ENCODE results near the gene WNT8A. TPM values are rescaled to one million over a fixed set of nuclear protein-coding genes. Genes with fewer than 3 reads are reported as not detected.
A peak's percentile ranks its signal among the peaks of the same experiment; 100 is the strongest.

WNT8A gene
- total and polyA plus RNA-seq, 2 donors from 2014 or later = not detected

DNA sequence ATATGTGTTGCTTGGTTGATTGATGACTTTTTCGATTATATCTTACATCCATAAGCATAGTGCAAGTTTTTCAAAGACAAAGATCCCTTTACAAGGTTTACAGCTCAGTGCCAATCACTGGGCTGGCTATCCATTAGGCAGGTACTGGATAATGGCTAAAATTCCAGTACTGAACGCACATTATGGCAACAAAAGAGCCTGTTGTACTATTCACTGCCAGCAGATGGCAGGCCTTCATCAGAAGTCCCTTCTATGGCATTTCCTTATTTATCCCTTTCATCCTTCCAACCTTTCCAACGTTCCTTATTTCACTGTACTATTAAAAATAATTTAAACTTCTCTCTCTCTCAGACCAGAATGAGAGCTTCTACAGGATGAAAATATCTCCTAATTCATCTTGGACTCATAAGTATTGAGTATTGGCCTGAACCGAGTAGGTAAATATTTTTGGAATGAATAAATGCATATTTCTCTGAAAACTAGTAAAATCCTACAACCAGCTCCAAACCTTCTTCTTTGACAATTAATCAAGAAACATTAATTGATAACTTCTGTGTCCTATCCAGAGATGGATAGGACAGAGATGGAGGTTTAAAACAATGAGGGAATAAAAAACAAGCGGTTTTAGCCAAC is 6.7 kb upstream of the WNT8A start:
- Histone ChIP-seq H3K4me3 (ENCODE audit: low read length in 3 of 3) (no peak overlapping the region), H3K9me3 (ENCODE audit: control insufficient read depth in 2 of 3, insufficient read depth in 1 of 3, low read length in 3 of 3) (no peaks in the 10 kb centered on the region), H3K9ac (ENCODE audit: low read length in 3 of 3) (no peak overlapping the region), H3K4me1 (ENCODE audit: control insufficient read depth in 2 of 3, insufficient read depth in 2 of 3, low read depth in 1 of 3, low read length in 3 of 3) (no peaks in the 10 kb centered on the region), H3K27ac (ENCODE audit: low read depth in 2 of 2, low read length in 2 of 2) (no peak overlapping the region), H3K36me3 (ENCODE audit: control insufficient read depth in 2 of 3, insufficient read depth in 3 of 3, low read length in 3 of 3) (no peaks in the 10 kb centered on the region), H3K27me3 (ENCODE audit: control insufficient read depth, insufficient read depth, low read length) (no peaks in the 10 kb centered on the region)
- DNase-seq = peak in 4 of 5 donors; percentile 59 to 74 (median 64)
- TF ChIP-seq, protein P1, sequence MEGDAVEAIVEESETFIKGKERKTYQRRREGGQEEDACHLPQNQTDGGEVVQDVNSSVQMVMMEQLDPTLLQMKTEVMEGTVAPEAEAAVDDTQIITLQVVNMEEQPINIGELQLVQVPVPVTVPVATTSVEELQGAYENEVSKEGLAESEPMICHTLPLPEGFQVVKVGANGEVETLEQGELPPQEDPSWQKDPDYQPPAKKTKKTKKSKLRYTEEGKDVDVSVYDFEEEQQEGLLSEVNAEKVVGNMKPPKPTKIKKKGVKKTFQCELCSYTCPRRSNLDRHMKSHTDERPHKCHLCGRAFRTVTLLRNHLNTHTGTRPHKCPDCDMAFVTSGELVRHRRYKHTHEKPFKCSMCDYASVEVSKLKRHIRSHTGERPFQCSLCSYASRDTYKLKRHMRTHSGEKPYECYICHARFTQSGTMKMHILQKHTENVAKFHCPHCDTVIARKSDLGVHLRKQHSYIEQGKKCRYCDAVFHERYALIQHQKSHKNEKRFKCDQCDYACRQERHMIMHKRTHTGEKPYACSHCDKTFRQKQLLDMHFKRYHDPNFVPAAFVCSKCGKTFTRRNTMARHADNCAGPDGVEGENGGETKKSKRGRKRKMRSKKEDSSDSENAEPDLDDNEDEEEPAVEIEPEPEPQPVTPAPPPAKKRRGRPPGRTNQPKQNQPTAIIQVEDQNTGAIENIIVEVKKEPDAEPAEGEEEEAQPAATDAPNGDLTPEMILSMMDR (IDR thresholded peaks at IDR 0.05; ENCODE audit: borderline replicate concordance, extremely low read depth, insufficient read depth) = peak; percentile 89
- peak; percentile 51 for FAIRE-seq
- intact Hi-C loops (cut with DNase I) = no loop called here

DNA sequence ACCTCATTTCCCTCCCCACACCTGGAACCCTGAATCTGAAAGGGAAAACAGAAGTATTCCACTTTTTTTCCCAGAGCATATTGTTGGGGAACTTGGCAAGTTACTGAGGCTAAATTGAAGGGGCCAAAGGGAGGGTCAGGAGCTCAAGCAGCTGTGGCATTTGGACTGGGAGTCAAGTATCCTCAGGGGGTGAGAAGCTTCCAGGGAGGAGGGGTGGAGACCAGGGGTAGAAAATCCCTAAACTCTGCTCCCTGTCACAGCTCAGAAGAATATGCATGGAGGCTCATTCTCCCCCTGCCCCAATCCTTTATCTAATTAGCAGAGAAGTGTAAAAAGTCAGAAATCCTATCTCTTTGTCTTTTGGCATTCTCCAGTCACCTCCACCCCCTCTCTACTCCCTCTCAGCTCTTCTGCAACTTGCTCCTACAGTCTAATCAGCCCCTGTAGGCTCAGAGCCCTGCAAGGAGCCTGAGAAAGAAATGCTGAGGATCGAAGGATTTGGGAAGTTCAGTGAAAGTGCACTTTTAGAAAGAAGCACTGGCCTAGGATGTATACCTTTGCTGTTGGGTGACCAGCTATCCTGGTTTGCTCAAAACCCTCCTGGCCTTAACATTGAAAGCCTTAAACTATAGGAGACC is 5.7 kb upstream of the WNT8A start:
- intact Hi-C loops (cut with DNase I) = no loop called here
- no peaks in the 10 kb centered on the region for H3K9me3 ChIP-seq (ENCODE audit: control insufficient read depth in 2 of 3, insufficient read depth in 1 of 3, low read length in 3 of 3)
- no peaks in the 10 kb centered on the region for H3K36me3 ChIP-seq (ENCODE audit: control insufficient read depth in 2 of 3, insufficient read depth in 3 of 3, low read length in 3 of 3)
- DNase-seq = no peak
- TF ChIP-seq, protein P1 (IDR thresholded peaks at IDR 0.05; ENCODE audit: borderline replicate concordance, extremely low read depth, insufficient read depth) = no peak
- H3K27ac ChIP-seq (ENCODE audit: low read depth in 2 of 2, low read length in 2 of 2) = no peak overlapping the region
- H3K4me3 ChIP-seq (ENCODE audit: low read length in 3 of 3) = no peak overlapping the region
- no peak overlapping the region for H3K9ac ChIP-seq (ENCODE audit: low read length in 3 of 3)
- no peaks in the 10 kb centered on the region for H3K4me1 ChIP-seq (ENCODE audit: control insufficient read depth in 2 of 3, insufficient read depth in 2 of 3, low read depth in 1 of 3, low read length in 3 of 3)
- no peak for FAIRE-seq
- H3K27me3 ChIP-seq (ENCODE audit: control insufficient read depth, insufficient read depth, low read length) = no peaks in the 10 kb centered on the region

DNA sequence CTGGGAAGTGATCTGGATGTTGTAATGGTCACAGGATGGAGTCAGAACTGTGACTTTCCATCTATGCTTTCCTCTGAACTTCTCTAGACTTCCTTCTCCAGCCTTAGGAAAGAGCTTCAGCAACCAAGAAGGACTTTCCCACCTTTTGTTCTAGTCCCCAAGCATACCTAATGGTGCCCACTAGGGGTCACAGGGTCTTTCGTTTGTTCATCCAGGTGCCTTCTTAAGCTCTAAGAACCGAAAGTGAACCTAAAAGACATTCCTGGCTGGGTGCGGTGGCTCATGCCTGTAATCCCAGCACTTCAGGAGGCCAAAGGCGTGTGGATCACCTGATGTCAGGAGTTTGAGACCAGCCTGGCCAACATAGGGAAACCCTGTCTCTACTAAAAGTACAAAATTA is 1.8 kb upstream of the WNT8A start:
- intact Hi-C loops (cut with DNase I) = no loop called here
- no peak for DNase-seq
- Histone ChIP-seq H3K27me3 (ENCODE audit: control insufficient read depth, insufficient read depth, low read length) (no peaks in the 10 kb centered on the region), H3K27ac (ENCODE audit: low read depth in 2 of 2, low read length in 2 of 2) (no peak overlapping the region), H3K9me3 (ENCODE audit: control insufficient read depth in 2 of 3, insufficient read depth in 1 of 3, low read length in 3 of 3) (no peaks in the 10 kb centered on the region), H3K4me3 (ENCODE audit: low read length in 3 of 3) (no peak overlapping the region), H3K9ac (ENCODE audit: low read length in 3 of 3) (no peak overlapping the region), H3K4me1 (ENCODE audit: control insufficient read depth in 2 of 3, insufficient read depth in 2 of 3, low read depth in 1 of 3, low read length in 3 of 3) (no peaks in the 10 kb centered on the region), H3K36me3 (ENCODE audit: control insufficient read depth in 2 of 3, insufficient read depth in 3 of 3, low read length in 3 of 3) (no peaks in the 10 kb centered on the region)
- FAIRE-seq = no peak
- TF ChIP-seq, protein P1 (IDR thresholded peaks at IDR 0.05; ENCODE audit: borderline replicate concordance, extremely low read depth, insufficient read depth) = no peak
